Measurements from ENCODE around the gene DNAJB6.
A peak's percentile ranks its signal among the peaks of the same experiment; 100 is the strongest.

The DNAJB6 gene

GRCh38 chr7:157336383-157337315 lies at the start of gene DNAJB6:
TSS of gene DNAJB6 (plus strand) at chr7:157337004. CDS start at chr7:157358573, 21,569 bp downstream.
- Mint-ChIP-seq H3K27ac (peak within 1 kb of the TSS; percentile 94 to 99 (median 98)), H3K4me3 (peak within 1 kb of the TSS; percentile 96 to 98 (median 97)), H3K9me3 (peaks cover 2% of the 10 kb centered on the region), H3K27me3 (ENCODE audit: low read depth) (peaks cover 21% of the 10 kb centered on the region), H3K36me3 (ENCODE audit: low read depth) (peaks cover 10% of the 10 kb centered on the region), H3K4me1 (peaks cover 23% of the 10 kb centered on the region)
- TF ChIP-seq CTCF (IDR thresholded peaks at IDR 0.05; ENCODE audit: unreplicated experiment in 3 of 3) = no peak

GRCh38 chr7:157291404-157292080 lies 45.3 kb upstream of the DNAJB6 start:
- Mint-ChIP-seq H3K4me3 (no peak overlapping the region), H3K4me1 (no peaks in the 10 kb centered on the region), H3K27ac (no peak overlapping the region), H3K36me3 (ENCODE audit: low read depth) (no peaks in the 10 kb centered on the region), H3K27me3 (ENCODE audit: low read depth) (peaks cover 2% of the 10 kb centered on the region), H3K9me3 (peaks cover 4% of the 10 kb centered on the region)
- TF ChIP-seq CTCF (IDR thresholded peaks at IDR 0.05; ENCODE audit: unreplicated experiment in 3 of 3) = no peak

GRCh38 chr7:157292258-157292657 lies 44.5 kb upstream of the DNAJB6 start:
- Mint-ChIP-seq H3K36me3 (ENCODE audit: low read depth) (no peaks in the 10 kb centered on the region), H3K9me3 (peaks cover 4% of the 10 kb centered on the region), H3K27me3 (ENCODE audit: low read depth) (peaks cover 7% of the 10 kb centered on the region), H3K4me1 (no peaks in the 10 kb centered on the region), H3K27ac (no peak overlapping the region), H3K4me3 (no peak overlapping the region)
- no peak for TF ChIP-seq CTCF (IDR thresholded peaks at IDR 0.05; ENCODE audit: unreplicated experiment in 3 of 3)

GRCh38 chr7:157292770-157293412 lies 43.9 kb upstream of the DNAJB6 start:
- no peaks in the 10 kb centered on the region for H3K36me3 Mint-ChIP-seq (ENCODE audit: low read depth)
- H3K27ac Mint-ChIP-seq = no peak overlapping the region
- H3K27me3 Mint-ChIP-seq (ENCODE audit: low read depth) = peaks cover 11% of the 10 kb centered on the region
- H3K4me1 Mint-ChIP-seq = no peaks in the 10 kb centered on the region
- TF ChIP-seq CTCF (IDR thresholded peaks at IDR 0.05; ENCODE audit: unreplicated experiment in 3 of 3) = no peak
- peaks cover 5% of the 10 kb centered on the region for H3K9me3 Mint-ChIP-seq
- H3K4me3 Mint-ChIP-seq = no peak overlapping the region

GRCh38 chr7:157293413-157293788 lies 43.4 kb upstream of the DNAJB6 start:
- Mint-ChIP-seq H3K9me3 (peaks cover 2% of the 10 kb centered on the region), H3K4me1 (no peaks in the 10 kb centered on the region), H3K27ac (no peak overlapping the region), H3K27me3 (ENCODE audit: low read depth) (peaks cover 15% of the 10 kb centered on the region), H3K36me3 (ENCODE audit: low read depth) (no peaks in the 10 kb centered on the region), H3K4me3 (no peak overlapping the region)
- TF ChIP-seq CTCF (IDR thresholded peaks at IDR 0.05; ENCODE audit: unreplicated experiment in 3 of 3) = no peak

Measured in nephron (organoid).